G401 (cell line): ENCODE data around the gene RAPSN. TPM values are rescaled to one million over a fixed set of nuclear protein-coding genes. Genes with fewer than 3 reads are reported as not detected.
"Not testable (repeated sequence)": the region's sequence is repeated elsewhere in the genome, so short reads cannot be mapped to it uniquely, and the experiment has no call there.

Source experiments
- DNase-seq: peaks from one replicate; pipeline ENCODE4 v3.0.0-alpha.2; 2015; ENCODE audit warnings: low spot score
- in situ Hi-C: cut with HindIII; loops from 2 replicates; pipeline ENCODE4 v1.10.0; 2016; ENCODE audit warnings: low sequenced_read_pairs, mixed read lengths
- total RNA-seq: library from RNA; depleted of rRNA; stranded (reverse); fragments of >200 nt; shearing (Covaris generic); gene quantifications from 2 replicates; pipeline ENCODE4 v1.2.3, GENCODE V29; 2014

Gene RAPSN
- total RNA-seq, 1 experiment from 2014 or later = not detected

DNA sequence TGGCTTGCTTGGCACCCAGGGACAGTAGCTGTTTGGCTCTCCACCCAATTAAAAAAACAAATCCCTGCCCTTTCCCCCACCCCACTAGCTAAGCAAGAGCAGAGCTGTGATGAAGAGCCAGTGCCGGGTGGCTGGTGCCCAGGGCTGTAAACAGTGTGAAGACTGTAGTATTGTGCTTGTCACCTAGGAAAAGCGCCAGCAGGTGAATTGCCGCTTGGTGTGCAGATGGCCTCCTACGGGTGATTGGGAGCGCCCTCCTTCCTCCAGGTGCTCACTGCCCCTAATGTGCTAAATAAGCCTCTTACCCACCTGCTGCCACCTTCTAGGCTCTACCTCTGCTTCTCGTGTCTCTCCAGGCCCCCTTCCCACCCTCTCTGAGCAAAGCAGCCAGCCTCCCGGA is 18.4 kb upstream of the RAPSN start:
- peak; percentile 82 for DNase-seq
- in situ Hi-C loops = no loop called here

DNA sequence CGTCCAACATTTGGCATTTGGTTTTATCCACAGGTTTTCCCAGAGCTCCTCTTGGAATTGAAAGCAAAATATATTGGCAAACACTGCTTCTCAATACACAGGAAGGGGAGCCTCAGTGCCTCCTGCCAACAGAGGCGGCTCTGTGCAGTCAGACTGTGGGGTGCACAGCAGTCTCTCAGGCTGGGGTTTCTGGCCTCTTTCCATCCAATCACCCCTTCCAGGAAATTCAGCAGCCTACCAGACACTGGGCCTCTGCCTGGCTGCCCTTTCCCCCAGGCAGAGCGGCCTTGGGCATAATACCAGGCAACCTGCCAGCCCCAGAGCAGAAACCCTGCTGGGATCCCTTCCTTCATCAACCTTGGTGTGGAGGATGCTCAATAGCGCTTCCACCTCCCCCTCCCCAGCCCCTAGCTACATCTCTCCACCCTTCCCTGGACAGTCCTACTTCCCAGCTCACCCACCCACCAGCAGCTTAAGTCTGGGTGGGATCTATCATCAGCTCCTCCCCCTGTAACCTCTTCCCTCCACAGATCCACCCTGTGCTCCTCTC is 17.8 kb upstream of the RAPSN start:
- in situ Hi-C loops = no loop called here
- peak; percentile 80 for DNase-seq

DNA sequence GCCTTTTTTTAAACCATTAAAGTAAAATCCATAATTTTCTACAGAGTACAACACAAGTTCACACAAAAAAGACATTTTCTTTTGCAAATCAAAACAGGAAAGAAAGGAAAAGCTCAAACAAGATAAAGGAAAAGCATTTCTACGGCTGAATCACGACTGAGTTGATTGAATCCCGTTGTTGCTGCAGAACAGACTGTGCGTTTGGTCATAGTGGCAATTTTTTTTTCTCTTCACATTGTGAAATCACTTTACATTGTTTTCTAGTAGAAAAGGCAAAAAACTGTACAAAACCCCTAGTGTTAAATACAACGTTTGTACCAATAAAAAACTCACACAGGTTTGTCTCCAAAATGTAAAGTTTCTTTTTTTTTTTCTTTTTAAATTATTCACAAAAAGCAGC is 17.3 kb upstream of the RAPSN start:
- in situ Hi-C loops = no loop called here
- no peak for DNase-seq

DNA sequence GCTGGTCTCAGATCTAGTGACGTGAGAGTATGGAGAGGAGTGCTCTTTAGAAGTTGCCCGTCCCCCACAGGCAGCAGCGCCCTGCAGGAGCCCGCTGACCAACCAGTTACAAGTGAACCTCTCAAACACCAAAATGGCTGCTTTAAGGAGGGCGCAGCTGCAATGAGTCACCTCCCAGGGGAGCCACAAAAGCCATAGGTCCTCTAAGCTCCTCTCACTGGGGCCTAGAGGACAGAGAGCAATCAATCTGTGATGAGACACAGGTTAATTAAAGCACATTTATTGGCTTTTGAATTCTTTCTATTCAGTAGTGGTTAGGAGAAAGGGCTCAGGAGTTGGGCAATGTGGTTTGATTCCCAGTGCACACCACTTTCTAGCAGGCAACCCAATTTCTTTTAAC is 15.5 kb upstream of the RAPSN start:
- in situ Hi-C loops = no loop called here

DNA sequence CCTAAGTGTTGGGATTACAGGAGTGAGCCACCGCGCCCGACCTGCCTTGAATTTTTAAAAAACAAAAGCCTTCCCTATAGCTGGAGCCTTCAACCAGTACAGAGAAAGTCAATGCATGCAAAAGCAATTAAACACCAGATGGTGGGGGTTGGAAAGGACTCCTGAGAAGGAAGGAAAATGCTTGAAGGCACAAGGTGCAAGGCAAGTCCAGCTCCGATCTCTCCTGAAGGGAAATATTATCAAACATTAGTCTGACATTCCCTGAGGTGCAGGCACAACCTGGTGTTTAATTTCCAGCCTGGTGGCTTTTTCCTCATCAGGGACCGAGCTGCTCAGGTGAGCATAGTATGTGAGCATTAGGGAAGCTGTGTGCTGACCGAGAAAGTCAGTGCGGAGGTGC is 12.9 kb upstream of the RAPSN start:
- peak; percentile 70 for DNase-seq
- in situ Hi-C loops = no loop called here

More for the DNA sequence above, 15.5 kb upstream of the RAPSN start:
- DNase-seq = no peak

DNA sequence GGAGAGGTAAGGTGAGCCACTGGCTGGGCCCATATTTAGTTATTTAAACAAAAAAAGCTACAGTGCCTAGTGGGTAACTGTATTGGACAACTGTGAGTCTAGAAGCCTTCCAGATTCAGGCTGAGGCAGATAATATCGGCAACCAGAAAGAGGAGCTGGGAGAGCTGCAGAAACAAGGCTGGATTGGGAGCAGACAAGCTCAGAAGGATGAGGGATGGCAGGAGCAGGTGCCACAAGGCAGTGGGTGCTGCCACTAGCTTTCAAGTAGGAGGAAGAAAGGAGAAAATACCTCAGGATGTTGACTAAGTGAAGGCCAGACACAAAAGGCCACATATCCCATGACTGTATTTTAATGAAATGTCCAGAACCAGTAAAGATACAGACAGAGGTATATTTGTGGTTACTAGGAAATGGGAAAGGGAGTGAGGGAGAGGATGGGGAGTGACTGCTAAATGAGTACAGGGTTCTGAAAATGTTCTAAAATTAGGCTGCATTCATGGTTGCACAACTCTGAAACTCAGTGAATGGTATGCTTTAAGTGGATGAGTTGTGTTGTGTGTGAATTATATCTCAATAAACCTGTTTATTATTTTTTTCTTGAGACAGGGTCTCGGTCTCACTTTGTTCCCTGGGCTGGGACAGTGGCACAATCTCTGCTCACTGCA is 11.8 kb upstream of the RAPSN start:
- no peak for DNase-seq
- in situ Hi-C loops = no loop called here

DNA sequence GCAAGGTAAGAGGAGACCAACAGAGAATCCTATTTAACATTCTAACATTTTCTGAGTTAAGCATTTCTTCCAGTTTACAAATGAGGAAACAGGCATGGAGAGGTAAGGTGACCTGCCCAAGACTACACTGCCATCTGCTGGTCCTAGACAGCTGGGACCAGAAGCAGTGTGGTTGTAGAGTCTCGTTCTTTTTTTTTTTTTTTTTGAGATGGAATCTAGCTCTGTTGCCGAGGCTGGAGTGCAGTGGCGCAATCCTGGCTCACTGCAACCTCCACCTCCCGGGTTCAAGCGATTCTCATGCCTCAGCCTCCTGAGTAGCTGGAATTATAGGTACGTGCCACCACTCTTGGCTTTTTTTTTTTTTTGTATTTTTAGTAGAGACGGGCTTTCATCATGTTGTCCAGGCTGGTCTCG is 5.3 kb upstream of the RAPSN start:
- in situ Hi-C loops = not testable (repeated sequence)
- peak; percentile 90 for DNase-seq

DNA sequence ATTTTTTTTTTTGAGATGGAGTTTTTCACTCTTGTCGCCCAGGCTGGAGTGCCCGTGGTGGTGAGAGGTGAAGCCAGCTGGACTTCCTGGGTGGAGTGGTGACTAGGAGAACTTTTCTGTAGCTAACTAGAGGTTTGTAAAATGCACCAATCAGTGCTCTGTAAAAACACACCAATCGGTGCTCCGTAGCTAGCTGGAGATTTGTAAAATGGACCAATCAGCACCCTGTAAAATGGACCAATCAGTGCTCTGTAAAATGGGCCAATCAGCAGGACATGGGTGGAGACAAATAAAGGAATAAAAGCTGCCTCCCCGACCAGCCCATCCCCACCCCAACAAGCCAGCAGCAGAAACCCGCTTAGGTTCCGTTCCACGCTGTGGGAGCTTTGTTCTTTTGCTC is 4.4 kb upstream of the RAPSN start:
- no peak for DNase-seq
- in situ Hi-C loops = no loop called here

DNA sequence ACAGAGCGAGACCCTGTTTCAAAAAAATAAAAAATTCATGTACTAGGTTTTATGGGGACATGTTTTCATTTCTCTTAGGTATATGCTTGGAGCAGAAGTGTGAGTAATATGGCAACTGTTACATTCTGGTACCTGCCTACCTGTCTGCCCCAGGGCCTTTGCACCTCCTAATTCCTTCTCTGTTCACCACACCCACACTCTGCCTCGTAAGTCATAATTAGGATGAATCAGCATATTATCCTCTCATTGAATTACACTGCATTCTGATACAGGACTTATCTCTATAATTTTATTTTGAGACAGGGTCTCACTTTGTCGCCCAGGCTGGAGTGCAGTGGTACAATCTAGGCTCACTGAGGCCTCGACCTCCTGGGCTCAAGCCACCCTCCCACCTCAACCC is 3.1 kb upstream of the RAPSN start:
- no peak for DNase-seq
- in situ Hi-C loops = no loop called here

DNA sequence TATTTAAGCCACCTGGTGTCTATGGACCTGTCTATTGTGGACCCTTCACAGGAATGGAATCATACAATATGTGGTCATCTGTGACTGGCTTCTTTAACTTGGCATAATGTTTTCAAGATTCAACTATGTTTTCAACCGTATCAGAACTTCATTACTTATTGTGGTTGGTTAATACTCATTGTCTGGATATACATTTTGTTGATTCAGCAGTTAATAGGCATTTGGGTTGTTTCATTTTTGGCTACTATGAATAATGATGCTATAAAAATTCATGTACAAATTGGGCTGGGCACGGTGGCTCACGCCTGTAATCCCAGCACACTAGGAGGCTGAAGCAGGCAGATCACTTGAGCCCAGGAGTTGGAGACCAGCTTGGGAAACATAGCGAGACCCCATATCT is 2.5 kb upstream of the RAPSN start:
- in situ Hi-C loops = no loop called here
- DNase-seq = no peak

DNA sequence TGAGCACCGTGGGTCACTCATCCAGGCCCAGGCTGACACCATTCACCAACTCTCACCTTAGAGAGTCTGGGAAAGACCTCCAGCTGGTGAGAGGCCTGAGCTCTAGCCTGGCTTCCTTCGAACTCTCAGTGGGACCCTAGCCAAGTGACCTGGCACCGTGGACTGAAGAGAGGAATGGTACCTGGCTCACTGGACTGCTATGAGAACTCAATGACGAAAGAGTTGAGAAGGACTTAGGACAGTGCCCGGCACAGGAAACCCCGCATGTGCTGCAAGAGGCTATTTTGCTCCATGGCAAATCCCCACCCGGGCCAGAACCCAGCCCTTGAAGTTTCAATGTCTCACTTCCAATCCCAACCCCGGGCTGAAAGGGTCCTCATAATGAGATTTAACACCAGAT is 605 bp upstream of the RAPSN start:
- DNase-seq = no peak
- in situ Hi-C loops = no loop called here

DNA sequence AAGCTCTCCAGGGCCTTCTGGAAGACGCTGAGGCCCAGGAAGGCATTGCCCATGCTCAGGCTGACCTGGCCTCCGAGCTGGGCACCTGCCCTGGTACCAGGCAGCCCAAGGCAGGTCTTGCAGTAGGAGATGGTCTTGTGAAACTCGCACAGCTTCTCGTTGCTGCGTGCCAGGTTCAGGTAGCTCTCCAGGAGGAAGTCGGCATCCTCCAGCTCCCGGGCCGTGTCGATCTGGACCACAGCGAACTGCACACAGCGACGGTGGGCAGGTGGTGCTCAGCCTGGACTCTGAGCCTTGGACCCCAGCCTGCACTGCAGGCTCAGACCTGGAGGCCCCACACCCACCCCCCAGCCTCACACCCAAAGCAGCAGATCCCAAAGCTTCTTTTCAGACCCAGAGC is 1.0 kb downstream of the RAPSN start:
- DNase-seq = no peak
- in situ Hi-C loops = no loop called here

DNA sequence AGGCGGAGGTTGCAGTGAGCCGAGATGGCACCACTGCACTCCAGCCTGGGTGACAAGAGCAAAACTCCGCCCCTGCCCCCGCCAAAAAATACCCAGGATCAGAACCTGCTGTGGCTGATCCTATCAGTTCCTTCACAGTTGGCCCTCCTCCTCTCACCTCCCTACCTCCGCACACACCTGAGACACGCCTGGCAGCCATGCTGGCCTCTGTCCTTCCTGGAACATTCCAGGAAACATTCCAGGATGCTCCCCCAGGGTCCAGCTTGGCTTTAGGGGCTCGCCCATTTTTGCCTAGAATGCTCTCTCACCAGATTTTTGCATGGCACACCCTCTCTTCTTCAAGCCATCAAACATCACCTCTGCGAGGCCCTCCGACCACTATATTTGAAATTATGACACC is 2.1 kb downstream of the RAPSN start:
- in situ Hi-C loops = no loop called here
- no peak for DNase-seq

DNA sequence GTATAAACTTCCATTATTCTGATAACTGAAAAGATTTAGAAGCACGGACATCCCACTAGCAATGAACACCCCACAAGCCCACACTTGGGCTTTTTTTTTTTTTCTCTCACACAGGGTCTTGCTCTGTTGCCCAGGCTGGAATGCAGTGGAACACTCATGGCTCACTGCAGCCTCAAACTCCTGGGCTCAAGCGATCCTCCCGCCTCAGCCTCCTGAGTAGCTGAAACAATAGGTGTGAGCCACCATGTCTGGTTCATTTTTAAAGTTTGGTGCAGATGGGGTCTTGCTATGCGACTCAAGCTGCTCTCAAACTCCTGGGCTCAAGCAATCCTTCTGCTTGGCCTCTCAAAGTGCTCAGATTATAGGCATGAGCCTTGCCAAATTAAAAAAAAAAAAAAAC is 3.1 kb downstream of the RAPSN start:
- DNase-seq = no peak
- in situ Hi-C loops = no loop called here

DNA sequence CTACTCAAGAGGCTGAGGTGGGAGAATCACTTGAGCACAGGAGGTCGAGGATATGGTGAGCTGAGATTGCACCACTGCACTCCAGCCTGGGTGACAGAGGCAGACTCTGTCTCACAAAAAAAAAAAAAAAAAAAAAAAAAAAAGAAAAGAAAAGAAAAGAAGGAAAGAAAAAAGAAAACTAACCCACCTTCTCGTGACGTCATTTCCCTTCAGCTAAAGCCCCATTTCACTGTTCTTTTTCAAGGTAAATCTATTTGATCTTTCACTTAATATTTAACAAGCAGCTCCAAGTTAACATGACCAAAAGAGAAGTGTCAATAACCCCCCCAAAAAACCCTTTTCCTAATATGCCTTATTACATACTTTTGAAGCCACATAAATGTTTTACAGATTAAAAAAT is 5.1 kb downstream of the RAPSN start:
- DNase-seq = no peak
- in situ Hi-C loops = no loop called here

DNA sequence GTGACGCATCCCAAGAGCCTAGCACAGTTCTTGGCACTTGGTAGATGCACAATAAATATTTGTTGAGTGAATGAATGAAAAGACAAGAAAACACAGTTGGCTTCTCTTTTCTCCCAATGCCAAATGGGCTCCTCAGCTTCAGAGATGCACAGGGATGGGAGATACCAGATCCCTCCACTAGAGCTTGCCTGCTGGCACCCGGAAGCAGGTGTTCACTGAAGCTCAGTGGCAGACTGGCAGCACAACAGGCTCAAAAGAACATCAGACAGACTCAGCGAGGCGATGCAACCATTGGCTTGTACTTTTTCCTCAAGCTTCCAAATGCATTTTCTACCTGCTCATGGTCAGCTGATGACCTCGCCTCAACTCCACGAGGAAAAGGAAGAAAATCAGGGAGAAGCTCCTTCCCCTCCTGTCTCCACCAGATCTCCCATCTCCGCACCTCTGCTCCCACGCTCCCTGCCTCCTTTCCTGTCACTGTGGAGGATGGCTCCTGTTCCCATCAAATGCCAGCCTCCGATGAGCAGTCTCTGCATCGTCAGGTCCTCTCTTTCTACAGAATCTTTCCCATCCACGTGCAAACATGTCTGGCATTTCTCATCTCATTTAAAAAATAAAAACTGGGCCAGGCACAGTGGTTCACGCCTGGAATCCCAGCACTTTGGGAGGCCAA is 5.8 kb downstream of the RAPSN start:
- in situ Hi-C loops = no loop called here

DNA sequence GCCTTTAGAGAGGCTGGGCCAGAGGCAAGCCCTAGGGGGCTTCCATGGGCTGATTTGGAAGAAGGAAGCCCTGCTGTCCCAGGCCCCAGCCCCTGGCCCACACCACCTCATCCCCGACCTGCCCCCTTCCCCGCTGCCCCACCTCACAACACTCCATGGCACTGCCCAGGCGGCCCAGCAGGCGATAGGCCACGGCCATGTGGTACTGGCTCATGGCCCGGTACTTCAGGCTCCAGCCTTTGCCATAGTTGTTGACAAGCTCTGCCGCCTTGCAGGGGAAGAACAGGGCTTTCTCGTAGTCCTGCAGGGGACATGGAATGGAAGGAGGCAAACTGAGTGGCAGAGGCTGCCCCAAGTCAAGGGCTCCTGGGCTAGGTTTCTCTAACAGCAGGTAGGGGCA is 6.4 kb downstream of the RAPSN start:
- in situ Hi-C loops = no loop called here
- DNase-seq = peak; percentile 78

More for the DNA sequence above, 5.8 kb downstream of the RAPSN start:
- peak; percentile 67 for DNase-seq

DNA sequence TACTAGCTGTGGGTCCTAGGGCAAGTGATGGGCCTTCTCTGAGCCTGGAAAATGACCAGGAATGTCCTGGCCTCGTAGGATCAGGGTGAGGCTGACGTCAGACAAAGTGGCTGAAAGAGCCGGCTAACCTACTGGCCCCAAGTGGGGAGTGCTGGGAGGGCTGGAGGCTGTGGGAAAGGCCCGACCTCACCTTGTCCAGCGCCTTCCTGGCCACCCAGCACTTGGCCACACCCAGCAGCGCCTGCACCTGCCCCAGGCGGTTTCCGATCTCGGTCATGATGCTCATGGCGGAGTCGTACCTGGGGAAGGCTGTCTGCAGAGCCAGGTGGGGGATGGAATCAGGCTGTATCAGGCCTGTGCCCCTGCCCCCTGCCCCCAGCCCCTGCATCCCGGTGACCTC is 7.5 kb downstream of the RAPSN start:
- in situ Hi-C loops = no loop called here

DNA sequence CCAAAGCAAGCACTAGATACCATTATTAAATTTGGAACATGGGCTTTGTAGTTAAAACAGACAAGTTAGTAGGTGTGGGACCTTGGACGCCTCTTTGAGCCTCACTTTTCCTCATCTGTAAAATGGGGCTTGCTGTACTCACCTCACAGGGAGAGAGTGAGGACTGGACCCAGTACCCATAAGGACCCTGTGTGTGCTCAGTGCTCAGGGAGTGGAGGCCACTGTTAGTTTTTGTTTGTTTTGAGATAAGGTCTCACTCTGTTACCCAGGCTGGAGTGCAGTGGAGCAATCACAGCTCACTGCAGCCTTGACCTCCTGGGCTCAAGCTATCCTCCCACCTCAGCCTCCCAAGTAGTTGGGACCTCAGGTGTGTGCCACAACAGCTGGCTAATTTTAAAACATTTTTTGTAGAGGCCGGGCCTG is 8.9 kb downstream of the RAPSN start:
- in situ Hi-C loops = no loop called here

More for the DNA sequence above, 7.5 kb downstream of the RAPSN start:
- no peak for DNase-seq

DNA sequence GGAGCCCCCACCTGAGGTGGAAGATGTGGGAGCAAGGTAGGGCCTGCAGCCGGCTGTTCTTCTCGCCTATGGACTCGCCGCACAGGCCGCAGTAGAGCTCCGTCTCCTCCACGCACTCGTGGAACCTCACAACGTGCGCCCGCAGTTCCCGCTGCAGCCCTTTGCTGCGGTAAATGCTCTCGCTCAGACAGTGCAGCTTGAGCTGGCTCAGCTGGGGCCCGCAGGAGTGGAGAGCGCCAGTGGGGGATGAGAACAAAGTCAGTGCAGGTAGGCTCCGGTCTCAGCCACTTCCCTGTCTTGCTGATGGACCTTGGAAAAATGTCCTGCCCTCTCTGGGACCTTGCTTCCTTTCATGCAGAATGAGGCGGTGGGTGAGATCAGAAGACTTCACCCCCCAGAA is 10.2 kb downstream of the RAPSN start:
- in situ Hi-C loops = no loop called here
- DNase-seq = no peak

More for the DNA sequence above, 8.9 kb downstream of the RAPSN start:
- DNase-seq = no peak
